Measurements from ENCODE around the gene RMDN3. TPM values are rescaled to one million over a fixed set of nuclear protein-coding genes. Genes with fewer than 3 reads are reported as not detected.

RMDN3 gene
- total and polyA plus RNA-seq, 2 of the 13 experiments (the other 11 are each of a cell fraction or from before 2014, with no cell fraction given) = 16.8 to 19.5 TPM

- TF ChIP-seq ATF5 (CRISPR knock-in tag; IDR thresholded peaks at IDR 0.05; ENCODE audit: low read depth) = no peak
- TF ChIP-seq MTA1 (CRISPR knock-in tag; IDR thresholded peaks at IDR 0.05; ENCODE audit: borderline replicate concordance) = peak; percentile 46; the same call in 1 of the 2 replicates
- TF ChIP-seq RXRB (CRISPR knock-in tag; IDR thresholded peaks at IDR 0.05; ENCODE audit: borderline replicate concordance) = no peak
- TF ChIP-seq ZBTB8A (CRISPR knock-in tag; IDR thresholded peaks at IDR 0.05; ENCODE audit: borderline replicate concordance, low read depth) = no peak
- TF ChIP-seq KAT2B (IDR thresholded peaks at IDR 0.05; ENCODE audit: borderline replicate concordance, low read depth, low read length) = no peak
- no peak; the same call in 1 of the 2 replicates for TF ChIP-seq HMG20B (CRISPR knock-in tag; conservative IDR thresholded peaks at IDR 0.05)
- TF ChIP-seq MEIS1 (CRISPR knock-in tag; IDR thresholded peaks at IDR 0.05; ENCODE audit: borderline replicate concordance) = peak; percentile 85; the same call in 1 of the 2 replicates
- no peak for TF ChIP-seq RARG (CRISPR knock-in tag; IDR thresholded peaks at IDR 0.05; ENCODE audit: low read depth)
- TF ChIP-seq ZNF331 (CRISPR knock-in tag; IDR thresholded peaks at IDR 0.05) = no peak
- peak; percentile 93; the same call in 1 of the 2 replicates for TF ChIP-seq KIAA2018 (CRISPR knock-in tag; IDR thresholded peaks at IDR 0.05; ENCODE audit: borderline replicate concordance)
- TF ChIP-seq ZNF577 (CRISPR knock-in tag; IDR thresholded peaks at IDR 0.05; ENCODE audit: borderline replicate concordance, low read depth) = 0 out of 2 replicates have a peak, but pooled peaks have one; percentile 52
- peak; percentile 81; the same call in 1 of the 2 replicates for TF ChIP-seq ZNF747 (CRISPR knock-in tag; IDR thresholded peaks at IDR 0.05; ENCODE audit: borderline replicate concordance)
- TF ChIP-seq ONECUT2 (CRISPR knock-in tag; IDR thresholded peaks at IDR 0.05) = no peak
- TF ChIP-seq ZNF572 (CRISPR knock-in tag; IDR thresholded peaks at IDR 0.05) = peak; percentile 59; the same call in 1 of the 2 replicates
- TF ChIP-seq ZFP36L1 (CRISPR knock-in tag; IDR thresholded peaks at IDR 0.05) = peak; percentile 30
- peak; percentile 22; the same call in 1 of the 2 replicates for TF ChIP-seq KDM1A (CRISPR knock-in tag; IDR thresholded peaks at IDR 0.05)
- 0 out of 2 replicates have a peak, but pooled peaks have one; percentile 50 for TF ChIP-seq ZZZ3 (CRISPR knock-in tag; IDR thresholded peaks at IDR 0.05; ENCODE audit: borderline replicate concordance)
- no peak for TF ChIP-seq CCAR2 (optimal IDR thresholded peaks at IDR 0.05; ENCODE audit: low read depth, low read length)
- TF ChIP-seq ZFP37 (CRISPR knock-in tag; IDR thresholded peaks at IDR 0.05; ENCODE audit: borderline replicate concordance) = peak; percentile 16; the same call in 1 of the 2 replicates
- no peak for TF ChIP-seq MEF2D (CRISPR knock-in tag; IDR thresholded peaks at IDR 0.05)
These were observed 9.0 kb upstream of the RMDN3 start, which contains the start of gene GCHFR (continued) for GRCh38 chr15:40763801-40764628.

Measured in HepG2 (cell line).